ENCODE measurements around the gene ATP2A2. TPM values are rescaled to one million over a fixed set of nuclear protein-coding genes. Genes with fewer than 3 reads are reported as not detected.

Gene ATP2A2
- total and polyA plus RNA-seq, 2 of the 8 experiments (the other 6 are each of a cell fraction or from before 2014, with no cell fraction given), result 86.1 to 271 TPM

- Histone ChIP-seq H3K27ac (ENCODE audit: low read depth, low read length) (no peak overlapping the region), H3K14ac (ENCODE audit: insufficient read length) (no peak overlapping the region), H3K23ac (ENCODE audit: insufficient read length) (no peak overlapping the region), H4K20me1 (replicated peaks in 1 of 2; ENCODE audit: control insufficient read depth in 1 of 2, insufficient read depth in 2 of 2, low read length in 2 of 2) (peaks cover 0 to 14% of the 10 kb centered on the region in 2 experiments), H3K79me2 (ENCODE audit: control insufficient read depth in 1 of 2, insufficient read depth in 2 of 2, low read length in 2 of 2) (peaks cover 16 to 89% of the 10 kb centered on the region in 2 experiments), H3K4me3 (ENCODE audit: extremely low read depth in 1 of 4, insufficient read depth in 2 of 4, low read depth in 3 of 4, low read length in 4 of 4) (no peak overlapping the region), H3K4me2 (ENCODE audit: insufficient read depth in 1 of 2, low read depth in 2 of 2, low read length in 2 of 2) (no peak overlapping the region), H4K8ac (ENCODE audit: extremely low read depth, insufficient read depth, low read length) (no peak overlapping the region), H3K4me1 (replicated peaks in 1 of 4; ENCODE audit: control insufficient read depth in 3 of 4, insufficient read depth in 4 of 4, low read length in 3 of 4) (no peaks in the 10 kb centered on the region), H3K9me3 (ENCODE audit: insufficient read depth in 2 of 2, low read depth in 1 of 2, low read length in 1 of 2) (no peaks in the 10 kb centered on the region), H4K5ac (ENCODE audit: insufficient read length, low read depth, low read length) (no peak overlapping the region), H2BK120ac (replicated peaks; ENCODE audit: low read depth, low read length) (no peak overlapping the region), H3K79me1 (ENCODE audit: low read depth, low read length) (peaks cover 2% of the 10 kb centered on the region; the same call in 1 of the 2 replicates), H3K9ac (replicated peaks in 1 of 4; ENCODE audit: extremely low read depth in 1 of 4, low read depth in 3 of 4, low read length in 3 of 4) (no peak overlapping the region), H2AK5ac (ENCODE audit: low read depth, low read length) (no peak overlapping the region), H2BK15ac (ENCODE audit: low read length) (no peak overlapping the region), H3K23me2 (ENCODE audit: low read depth, low read length) (no peaks in the 10 kb centered on the region), H3K36me3 (ENCODE audit: control insufficient read depth in 2 of 4, insufficient read depth in 4 of 4, low read length in 3 of 4) (peaks cover 0 to 17% (median 3%) of the 10 kb centered on the region in 4 experiments; a peak in 3 of 8 replicates), H2BK20ac (ENCODE audit: low read length) (no peak overlapping the region), H3K56ac (replicated peaks; ENCODE audit: insufficient read length, low read depth, low read length) (no peak overlapping the region), H2AFZ (ENCODE audit: low read length) (no peak overlapping the region), H2BK12ac (ENCODE audit: low read depth, low read length) (no peak overlapping the region), H4K91ac (replicated peaks; ENCODE audit: insufficient read length, low read length) (no peak overlapping the region), H3K4ac (replicated peaks; ENCODE audit: insufficient read length, low read depth, low read length) (no peak overlapping the region), H3K27me3 (replicated peaks in 1 of 4; ENCODE audit: control insufficient read depth in 3 of 4, extremely low read depth in 1 of 4, insufficient read depth in 3 of 4, low read length in 3 of 4) (no peaks in the 10 kb centered on the region), H3K18ac (ENCODE audit: extremely low read depth, low read length) (no peak overlapping the region), H2BK5ac (ENCODE audit: low read depth, low read length) (no peak overlapping the region)
- no peak for FAIRE-seq
- ChIA-PET CTCF (ENCODE audit: partially characterized antibody) (interaction anchor here (1.0 kb wide), 1 partner anchor 15 kb away, joined by 4 read pairs; no protein-coding TSS in a partner anchor), POLR2A (ENCODE audit: partially characterized antibody) (interaction anchor here (0.5 to 1.6 kb wide), 4 partner anchors 16 to 504 kb away, joined by 3 to 6 read pairs (median 4); no protein-coding TSS in a partner anchor)
- no peak for DNase-seq (ENCODE audit: low read depth in 1 of 2, low spot score in 2 of 2)
- no peak for TF ChIP-seq YY1 (IDR thresholded peaks at IDR 0.05; ENCODE audit: low read depth, low read length)
- no peak for TF ChIP-seq CBX5 (IDR thresholded peaks at IDR 0.05; ENCODE audit: low read depth, low read length)
- no peak for TF ChIP-seq SRF (IDR thresholded peaks at IDR 0.05; ENCODE audit: low read depth, low read length)
- TF ChIP-seq NANOG (IDR thresholded peaks at IDR 0.05; ENCODE audit: insufficient read depth, low read depth, low read length, poor library complexity, severe bottlenecking), result no peak
- no peak for TF ChIP-seq GTF2F1 (IDR thresholded peaks at IDR 0.05; ENCODE audit: borderline replicate concordance, low read depth, low read length)
- TF ChIP-seq CBX8 (IDR thresholded peaks at IDR 0.05; ENCODE audit: borderline replicate concordance, low read depth, low read length), result no peak
- no peak for TF ChIP-seq CEBPB (IDR thresholded peaks at IDR 0.05; ENCODE audit: low read depth, low read length)
- no peak for TF ChIP-seq BCL11A (IDR thresholded peaks at IDR 0.05; ENCODE audit: low read depth in 2 of 2, low read length in 2 of 2)
Measured at GRCh38 chr12:110310763-110311162, 29.7 kb downstream of the ATP2A2 start.
